HG03135 (cell line): Measurements from ENCODE around the gene PTPN4.
"Not testable (repeated sequence)": the region's sequence is repeated elsewhere in the genome, so short reads cannot be mapped to it uniquely, and the experiment has no call there.

ENCODE experiments used
- ATAC-seq: cut with Tn5 transposase; IDR thresholded peaks from one replicate; pipeline ENCODE4 v1.9.1; 2021; ENCODE audit warnings: mild to moderate bottlenecking, moderate library complexity; ENCODE audit not compliant: unreplicated experiment

Gene PTPN4

GRCh38 chr2:120012363-120012762 lies 252.6 kb downstream of the PTPN4 start:
- no peak for ATAC-seq

GRCh38 chr2:120012771-120013596 lies 253.3 kb downstream of the PTPN4 start, which contains the start of gene EPB41L5:
EPB41L5 (plus strand) TSS chr2:120013077; CDS start chr2:120019085, 6,008 bp downstream.
- ATAC-seq = peak; percentile 92

- ATAC-seq = no peak
Measured at GRCh38 chr2:120013597-120014223, 254.0 kb downstream of the PTPN4 start.

- ATAC-seq = no peak
Measured at GRCh38 chr2:120014226-120014980, 254.7 kb downstream of the PTPN4 start.

- no peak for ATAC-seq
Measured at GRCh38 chr2:120016800-120017199, 257.1 kb downstream of the PTPN4 start.

GRCh38 chr2:120017201-120017600 lies 257.5 kb downstream of the PTPN4 start:
- no peak for ATAC-seq

GRCh38 chr2:120018549-120018948 lies 258.8 kb downstream of the PTPN4 start:
- ATAC-seq = no peak

- ATAC-seq = no peak
Measured at GRCh38 chr2:120020554-120020953, 260.8 kb downstream of the PTPN4 start.

- not testable (repeated sequence) for ATAC-seq
Measured at GRCh38 chr2:120022505-120022904, 262.8 kb downstream of the PTPN4 start.

GRCh38 chr2:120026890-120027289 lies 267.2 kb downstream of the PTPN4 start:
- no peak for ATAC-seq

GRCh38 chr2:120028795-120029194 lies 269.1 kb downstream of the PTPN4 start:
- ATAC-seq = no peak

- ATAC-seq = no peak
Measured at GRCh38 chr2:120029672-120030640, 270.2 kb downstream of the PTPN4 start.

- ATAC-seq = no peak
Measured at GRCh38 chr2:120032297-120032696, 272.6 kb downstream of the PTPN4 start.
